Measurements from ENCODE around the gene ABCA10. TPM values are rescaled to one million over a fixed set of nuclear protein-coding genes. Genes with fewer than 3 reads are reported as not detected.

The ABCA10 gene
- total and polyA plus RNA-seq, 2 of the 8 experiments (the other 6 are each of a cell fraction or from before 2014, with no cell fraction given), result not detected

GRCh38 chr17:69269131-69269998, 40.7 kb upstream of the ABCA10 start:
- no peak overlapping the region for H2AK5ac ChIP-seq (ENCODE audit: low read depth, low read length)
- no peak overlapping the region for H3K9ac ChIP-seq (replicated peaks in 1 of 4; ENCODE audit: extremely low read depth in 1 of 4, low read depth in 3 of 4, low read length in 3 of 4)
- 92% methylated on average over 6 of the region's 6 CpGs; no CpG with 5 or more reads in 1 of the 2 experiments for WGBS, 2 experiments (ENCODE audit: extremely low coverage in 1 of 2, insufficient coverage in 1 of 2, insufficient read length in 1 of 2, insufficient replicate concordance in 2 of 2, low coverage in 1 of 2, low lambda C conversion rate in 2 of 2, missing lambda C conversion rate in 1 of 2)
- no peak for FAIRE-seq
- no peaks in the 10 kb centered on the region for H3K23me2 ChIP-seq (ENCODE audit: low read depth, low read length)
- no peaks in the 10 kb centered on the region for H3K9me3 ChIP-seq (ENCODE audit: insufficient read depth in 2 of 2, low read depth in 1 of 2, low read length in 1 of 2)
- H3K23ac ChIP-seq (ENCODE audit: insufficient read length), result no peak overlapping the region
- H3K79me2 ChIP-seq (ENCODE audit: control insufficient read depth in 1 of 2, insufficient read depth in 2 of 2, low read length in 2 of 2), result no peaks in the 10 kb centered on the region
- H3K14ac ChIP-seq (ENCODE audit: insufficient read length), result no peak overlapping the region
- no peak overlapping the region for H3K4ac ChIP-seq (replicated peaks; ENCODE audit: insufficient read length, low read depth, low read length)
- H2BK5ac ChIP-seq (ENCODE audit: low read depth, low read length), result no peak overlapping the region
- no peak overlapping the region for H2BK15ac ChIP-seq (ENCODE audit: low read length)
- no peaks in the 10 kb centered on the region for H3K4me1 ChIP-seq (replicated peaks in 1 of 4; ENCODE audit: control insufficient read depth in 3 of 4, insufficient read depth in 4 of 4, low read length in 3 of 4)
- no peak for TF ChIP-seq CHD2 (IDR thresholded peaks at IDR 0.05; ENCODE audit: low read length)
- no peak for TF ChIP-seq HDAC6 (IDR thresholded peaks at IDR 0.05; ENCODE audit: low read depth, low read length)
- TF ChIP-seq RAD21 (IDR thresholded peaks at IDR 0.05 in 1 of 2, conservative IDR thresholded peaks at IDR 0.05 in 1 of 2; ENCODE audit: low read depth in 2 of 2, low read length in 2 of 2), result no peak
- no peak for TF ChIP-seq GTF2F1 (IDR thresholded peaks at IDR 0.05; ENCODE audit: borderline replicate concordance, low read depth, low read length)
- TF ChIP-seq EGR1 (IDR thresholded peaks at IDR 0.05; ENCODE audit: borderline replicate concordance, low read depth, low read length), result no peak
- no peak for TF ChIP-seq FOSL1 (IDR thresholded peaks at IDR 0.05; ENCODE audit: insufficient read depth, low read depth, low read length)
- TF ChIP-seq KDM1A (IDR thresholded peaks at IDR 0.05; ENCODE audit: borderline replicate concordance, low read length), result no peak
- TF ChIP-seq SIX5 (IDR thresholded peaks at IDR 0.05; ENCODE audit: low read depth, low read length), result no peak
- no peak for TF ChIP-seq TCF12 (IDR thresholded peaks at IDR 0.05; ENCODE audit: low read depth, low read length)
- no peak for TF ChIP-seq MAFK (IDR thresholded peaks at IDR 0.05; ENCODE audit: low read depth, low read length)
- no peak for TF ChIP-seq POU5F1 (IDR thresholded peaks at IDR 0.05; ENCODE audit: low read depth, low read length)
- no peak for TF ChIP-seq CBX8 (IDR thresholded peaks at IDR 0.05; ENCODE audit: borderline replicate concordance, low read depth, low read length)
- TF ChIP-seq POLR2AphosphoS5 (IDR thresholded peaks at IDR 0.05; ENCODE audit: low read depth, low read length), result no peak
- H3K79me1 ChIP-seq (ENCODE audit: low read depth, low read length), result no peaks in the 10 kb centered on the region
- H3K36me3 ChIP-seq (ENCODE audit: control insufficient read depth in 2 of 4, insufficient read depth in 4 of 4, low read length in 3 of 4), result no peaks in the 10 kb centered on the region
- no peak overlapping the region for H3K56ac ChIP-seq (replicated peaks; ENCODE audit: insufficient read length, low read depth, low read length)
- H2BK20ac ChIP-seq (ENCODE audit: low read length), result no peak overlapping the region
- no peak overlapping the region for H4K5ac ChIP-seq (ENCODE audit: insufficient read length, low read depth, low read length)
- H3K4me2 ChIP-seq (ENCODE audit: insufficient read depth in 1 of 2, low read depth in 2 of 2, low read length in 2 of 2), result no peak overlapping the region
- H3K27me3 ChIP-seq (replicated peaks in 1 of 4; ENCODE audit: control insufficient read depth in 3 of 4, extremely low read depth in 1 of 4, insufficient read depth in 3 of 4, low read length in 3 of 4), result no peaks in the 10 kb centered on the region
- DNase-seq (ENCODE audit: low read depth in 1 of 2, low spot score in 2 of 2), result no peak
- no peak overlapping the region for H2AFZ ChIP-seq (ENCODE audit: low read length)
- H4K91ac ChIP-seq (replicated peaks; ENCODE audit: insufficient read length, low read length), result no peak overlapping the region
- H3K4me3 ChIP-seq (ENCODE audit: extremely low read depth in 1 of 4, insufficient read depth in 2 of 4, low read depth in 3 of 4, low read length in 4 of 4), result no peak overlapping the region
- no peak overlapping the region for H3K18ac ChIP-seq (ENCODE audit: extremely low read depth, low read length)
- no peak overlapping the region for H2BK120ac ChIP-seq (replicated peaks; ENCODE audit: low read depth, low read length)
- ChIA-PET CTCF (ENCODE audit: partially characterized antibody) (no interaction called here), POLR2A (ENCODE audit: partially characterized antibody) (no interaction called here)
- no peak overlapping the region for H3K27ac ChIP-seq (ENCODE audit: low read depth, low read length)
- no peak overlapping the region for H2BK12ac ChIP-seq (ENCODE audit: low read depth, low read length)
- peaks cover 0 to 1% of the 10 kb centered on the region in 2 experiments for H4K20me1 ChIP-seq (replicated peaks in 1 of 2; ENCODE audit: control insufficient read depth in 1 of 2, insufficient read depth in 2 of 2, low read length in 2 of 2)
- H4K8ac ChIP-seq (ENCODE audit: extremely low read depth, insufficient read depth, low read length), result no peak overlapping the region
